ENCODE results near the gene P2RX2.

The P2RX2 gene

GRCh38 chr12:132640936-132641335 lies 22.4 kb downstream of the P2RX2 start:
- TF ChIP-seq POU2F2 (IDR thresholded peaks at IDR 0.05; ENCODE audit: low read depth, low read length) (no peak), PAX5 (IDR thresholded peaks at IDR 0.05; ENCODE audit: insufficient read depth, low read length, severe bottlenecking) (no peak), SPI1 (IDR thresholded peaks at IDR 0.05; ENCODE audit: low read depth, low read length) (no peak), POLR2A (IDR thresholded peaks at IDR 0.05; ENCODE audit: low read depth, low read length) (no peak), TAF1 (IDR thresholded peaks at IDR 0.05; ENCODE audit: low read depth, low read length) (no peak), POLR2AphosphoS5 (IDR thresholded peaks at IDR 0.05; ENCODE audit: low read depth, low read length) (no peak)
- no peak for DNase-seq (ENCODE audit: insufficient read length, low spot score)
- no peak for FAIRE-seq

GRCh38 chr12:132641811-132642650 lies 23.5 kb downstream of the P2RX2 start:
- FAIRE-seq (no peak), DNase-seq (ENCODE audit: insufficient read length, low spot score) (no peak)
- TF ChIP-seq POU2F2 (IDR thresholded peaks at IDR 0.05; ENCODE audit: low read depth, low read length) (no peak), POLR2A (IDR thresholded peaks at IDR 0.05; ENCODE audit: low read depth, low read length) (no peak), PAX5 (IDR thresholded peaks at IDR 0.05; ENCODE audit: insufficient read depth, low read length, severe bottlenecking) (no peak), POLR2AphosphoS5 (IDR thresholded peaks at IDR 0.05; ENCODE audit: low read depth, low read length) (no peak), TAF1 (IDR thresholded peaks at IDR 0.05; ENCODE audit: low read depth, low read length) (no peak), SPI1 (IDR thresholded peaks at IDR 0.05; ENCODE audit: low read depth, low read length) (no peak)

- DNase-seq (ENCODE audit: insufficient read length, low spot score), result no peak
- TF ChIP-seq SPI1 (IDR thresholded peaks at IDR 0.05; ENCODE audit: low read depth, low read length) (no peak), POLR2AphosphoS5 (IDR thresholded peaks at IDR 0.05; ENCODE audit: low read depth, low read length) (no peak), POU2F2 (IDR thresholded peaks at IDR 0.05; ENCODE audit: low read depth, low read length) (no peak), POLR2A (IDR thresholded peaks at IDR 0.05; ENCODE audit: low read depth, low read length) (no peak), PAX5 (IDR thresholded peaks at IDR 0.05; ENCODE audit: insufficient read depth, low read length, severe bottlenecking) (no peak), TAF1 (IDR thresholded peaks at IDR 0.05; ENCODE audit: low read depth, low read length) (no peak)
- FAIRE-seq, result no peak
These were observed 24.6 kb downstream of the P2RX2 start for GRCh38 chr12:132642846-132643835.

GRCh38 chr12:132646850-132647249 lies 28.3 kb downstream of the P2RX2 start:
- DNase-seq (ENCODE audit: insufficient read length, low spot score), result no peak
- TF ChIP-seq SPI1 (IDR thresholded peaks at IDR 0.05; ENCODE audit: low read depth, low read length) (no peak), POLR2AphosphoS5 (IDR thresholded peaks at IDR 0.05; ENCODE audit: low read depth, low read length) (no peak), POLR2A (IDR thresholded peaks at IDR 0.05; ENCODE audit: low read depth, low read length) (no peak)
- FAIRE-seq, result no peak

- TF ChIP-seq POLR2A (IDR thresholded peaks at IDR 0.05; ENCODE audit: low read depth, low read length) (no peak), PAX5 (IDR thresholded peaks at IDR 0.05; ENCODE audit: insufficient read depth, low read length, severe bottlenecking) (no peak), POU2F2 (IDR thresholded peaks at IDR 0.05; ENCODE audit: low read depth, low read length) (no peak), TAF1 (IDR thresholded peaks at IDR 0.05; ENCODE audit: low read depth, low read length) (no peak), SPI1 (IDR thresholded peaks at IDR 0.05; ENCODE audit: low read depth, low read length) (no peak), POLR2AphosphoS5 (IDR thresholded peaks at IDR 0.05; ENCODE audit: low read depth, low read length) (no peak)
- no peak for FAIRE-seq
- no peak for DNase-seq (ENCODE audit: insufficient read length, low spot score)
These were observed 29.3 kb downstream of the P2RX2 start for GRCh38 chr12:132647858-132648257.

- no peak for DNase-seq (ENCODE audit: insufficient read length, low spot score)
- FAIRE-seq, result no peak
- TF ChIP-seq POU2F2 (IDR thresholded peaks at IDR 0.05; ENCODE audit: low read depth, low read length) (no peak), TAF1 (IDR thresholded peaks at IDR 0.05; ENCODE audit: low read depth, low read length) (no peak), POLR2A (IDR thresholded peaks at IDR 0.05; ENCODE audit: low read depth, low read length) (no peak), POLR2AphosphoS5 (IDR thresholded peaks at IDR 0.05; ENCODE audit: low read depth, low read length) (no peak), PAX5 (IDR thresholded peaks at IDR 0.05; ENCODE audit: insufficient read depth, low read length, severe bottlenecking) (no peak), SPI1 (IDR thresholded peaks at IDR 0.05; ENCODE audit: low read depth, low read length) (no peak)
These were observed 30.1 kb downstream of the P2RX2 start for GRCh38 chr12:132648616-132649225.

- TF ChIP-seq POLR2AphosphoS5 (IDR thresholded peaks at IDR 0.05; ENCODE audit: low read depth, low read length) (0 out of 2 replicates have a peak, but pooled peaks have one; percentile 25), POLR2A (IDR thresholded peaks at IDR 0.05; ENCODE audit: low read depth, low read length) (no peak), POU2F2 (IDR thresholded peaks at IDR 0.05; ENCODE audit: low read depth, low read length) (no peak)
- DNase-seq (ENCODE audit: insufficient read length, low spot score) (no peak), FAIRE-seq (no peak)
These were observed 30.8 kb downstream of the P2RX2 start for GRCh38 chr12:132649226-132649945.

- no peak for FAIRE-seq
- no peak for TF ChIP-seq SPI1 (IDR thresholded peaks at IDR 0.05; ENCODE audit: low read depth, low read length)
- no peak for TF ChIP-seq POLR2A (IDR thresholded peaks at IDR 0.05; ENCODE audit: low read depth, low read length)
- no peak for TF ChIP-seq PAX5 (IDR thresholded peaks at IDR 0.05; ENCODE audit: insufficient read depth, low read length, severe bottlenecking)
- no peak for TF ChIP-seq POU2F2 (IDR thresholded peaks at IDR 0.05; ENCODE audit: low read depth, low read length)
- no peak for TF ChIP-seq POLR2AphosphoS5 (IDR thresholded peaks at IDR 0.05; ENCODE audit: low read depth, low read length)
- TF ChIP-seq TAF1 (IDR thresholded peaks at IDR 0.05; ENCODE audit: low read depth, low read length), result no peak
- DNase-seq (ENCODE audit: insufficient read length, low spot score), result no peak
These were observed 33.0 kb downstream of the P2RX2 start for GRCh38 chr12:132651444-132652100.

Data from GM12891 (cell line).